ENCODE measurements around the gene MS4A18.
"Not testable (repeated sequence)": the region's sequence is repeated elsewhere in the genome, so short reads cannot be mapped to it uniquely, and the experiment has no call there.

The MS4A18 gene

DNA sequence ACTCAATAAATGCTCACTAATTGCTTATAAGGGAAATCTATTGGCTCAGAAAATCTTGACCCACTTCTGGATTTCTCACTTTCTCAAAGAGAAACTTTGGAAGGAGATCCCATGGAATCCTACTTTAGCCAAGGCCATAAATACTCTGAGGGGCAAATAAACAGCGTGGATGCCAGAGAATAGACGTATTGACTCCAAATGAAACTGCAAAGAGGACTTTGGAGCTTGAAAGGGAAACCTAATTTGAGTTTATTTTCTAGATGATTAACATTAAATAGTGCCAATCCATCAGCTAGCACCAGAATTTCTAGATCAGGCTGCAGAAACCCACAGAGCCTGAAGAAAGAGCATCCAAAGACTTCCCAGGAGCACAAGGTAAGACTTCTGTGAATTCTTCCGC is at the start of gene MS4A18:
TSS of gene MS4A18 (plus strand) at position 301 of the 400 bp plus-strand sequence.
- DNase-seq (ENCODE audit: low read depth, low spot score): no peak

- not testable (repeated sequence) for DNase-seq (ENCODE audit: low read depth, low spot score)
Measured at GRCh38 chr11:60678231-60678630, 46.3 kb upstream of the MS4A18 start.

DNA sequence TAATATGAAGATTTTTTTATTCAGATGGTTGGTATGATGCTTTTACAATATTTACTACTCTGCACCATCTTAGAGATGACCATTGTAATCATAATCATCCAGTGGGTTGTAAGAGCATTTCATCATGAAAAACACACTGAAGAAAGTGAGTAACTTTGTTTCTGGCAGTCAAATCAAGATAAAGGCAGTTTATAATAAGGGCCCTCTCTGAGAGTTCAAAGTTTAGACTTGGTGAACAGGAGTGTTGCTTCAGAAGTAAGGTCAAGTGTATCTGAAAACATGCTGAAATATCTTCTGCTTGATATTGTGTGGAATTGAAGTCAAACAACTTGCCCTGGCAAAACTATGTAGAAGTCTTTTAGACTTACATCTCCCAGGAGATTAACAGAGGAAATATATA is 44.6 kb upstream of the MS4A18 start:
- no peak for DNase-seq (ENCODE audit: low read depth, low spot score)

- no peak for DNase-seq (ENCODE audit: low read depth, low spot score)
Measured at GRCh38 chr11:60680455-60681119, 43.9 kb upstream of the MS4A18 start.

DNA sequence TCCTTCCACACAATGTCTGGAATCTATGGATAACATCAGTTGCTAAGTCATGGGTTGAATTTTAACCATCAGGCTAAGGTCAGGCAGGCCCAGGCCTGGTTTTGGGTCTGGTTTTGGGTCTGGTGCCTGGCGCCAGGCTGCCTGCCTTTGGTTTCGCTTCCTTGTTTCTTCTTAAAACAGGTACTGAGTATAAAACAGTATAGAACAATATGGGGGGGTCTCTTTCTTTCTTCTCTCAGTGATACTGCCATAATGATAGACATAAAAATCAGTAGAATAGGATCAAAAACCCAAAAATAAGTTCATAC is 40.0 kb upstream of the MS4A18 start:
- DNase-seq (ENCODE audit: low read depth, low spot score): not testable (repeated sequence)

GRCh38 chr11:60691661-60692060 is 32.9 kb upstream of the MS4A18 start:
- DNase-seq (ENCODE audit: low read depth, low spot score): no peak

DNA sequence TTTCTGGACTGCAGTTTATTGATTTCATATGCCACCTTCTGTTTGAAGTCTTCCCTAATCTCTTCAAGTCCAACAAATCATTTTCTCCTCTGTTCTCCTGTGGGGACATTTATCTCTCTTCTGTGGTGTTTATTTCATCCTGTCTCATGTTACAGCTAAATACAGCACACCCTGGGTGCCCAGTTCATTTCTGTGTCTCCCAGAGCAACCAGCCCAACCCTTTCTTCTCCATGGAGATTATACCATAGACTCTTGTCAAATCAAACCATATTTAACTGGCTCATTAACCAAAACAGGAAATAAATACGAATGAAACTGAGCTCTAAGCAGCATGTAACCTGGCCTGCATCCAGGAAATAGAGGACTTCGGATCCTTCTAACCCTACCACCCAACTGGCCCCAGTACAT is 25.2 kb upstream of the MS4A18 start, which contains the start of gene MS4A8:
TSS of gene MS4A8 (plus strand) at position 329 of the 408 bp plus-strand sequence. CDS start 1,249 bp downstream, outside the sequence.
- no peak for DNase-seq (ENCODE audit: low read depth, low spot score)

- DNase-seq (ENCODE audit: low read depth, low spot score): no peak
Measured at GRCh38 chr11:60699936-60700335, 24.6 kb upstream of the MS4A18 start.

GRCh38 chr11:60700689-60701468 is 23.6 kb upstream of the MS4A18 start:
- DNase-seq (ENCODE audit: low read depth, low spot score): peak; percentile 15

GRCh38 chr11:60701469-60701818 is 23.1 kb upstream of the MS4A18 start:
- DNase-seq (ENCODE audit: low read depth, low spot score): no peak

DNA sequence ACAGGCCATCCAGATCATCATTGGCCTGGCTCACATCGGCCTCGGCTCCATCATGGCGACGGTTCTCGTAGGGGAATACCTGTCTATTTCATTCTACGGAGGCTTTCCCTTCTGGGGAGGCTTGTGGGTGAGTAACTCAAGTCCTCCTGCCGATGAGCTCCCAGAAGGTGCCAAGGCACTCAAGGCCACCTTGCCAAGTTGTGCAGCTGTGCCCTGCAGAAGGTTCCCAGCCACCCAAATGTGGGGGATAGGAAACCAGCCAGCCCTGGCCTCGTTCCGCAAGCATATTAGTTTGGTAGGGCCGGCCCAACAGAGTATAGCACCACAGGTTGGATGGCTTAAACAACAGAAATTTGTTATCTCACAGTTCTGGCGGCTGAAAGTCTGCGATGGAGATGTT is 21.1 kb upstream of the MS4A18 start:
- no peak for DNase-seq (ENCODE audit: low read depth, low spot score)

DNA sequence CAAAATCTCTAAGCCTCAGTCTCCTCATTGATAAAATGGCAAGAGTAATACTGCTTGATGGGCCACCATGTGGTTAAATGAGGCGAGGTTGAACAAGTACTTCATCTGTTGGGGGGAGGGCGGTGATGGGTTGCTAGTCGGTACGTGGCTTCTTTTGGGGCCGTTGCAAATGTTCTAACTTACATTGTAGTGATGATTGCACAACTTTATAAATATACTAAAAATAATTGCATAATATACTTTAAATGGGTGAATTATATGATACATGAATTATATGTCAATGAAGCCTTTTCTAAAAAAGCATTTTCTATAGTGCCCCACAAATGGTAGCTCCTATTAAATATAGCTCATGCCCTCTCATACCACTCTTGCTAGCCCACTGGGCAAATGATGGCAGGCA is 18.6 kb upstream of the MS4A18 start:
- no peak for DNase-seq (ENCODE audit: low read depth, low spot score)

- DNase-seq (ENCODE audit: low read depth, low spot score): no peak
Measured at GRCh38 chr11:60706931-60707330, 17.6 kb upstream of the MS4A18 start.

DNA sequence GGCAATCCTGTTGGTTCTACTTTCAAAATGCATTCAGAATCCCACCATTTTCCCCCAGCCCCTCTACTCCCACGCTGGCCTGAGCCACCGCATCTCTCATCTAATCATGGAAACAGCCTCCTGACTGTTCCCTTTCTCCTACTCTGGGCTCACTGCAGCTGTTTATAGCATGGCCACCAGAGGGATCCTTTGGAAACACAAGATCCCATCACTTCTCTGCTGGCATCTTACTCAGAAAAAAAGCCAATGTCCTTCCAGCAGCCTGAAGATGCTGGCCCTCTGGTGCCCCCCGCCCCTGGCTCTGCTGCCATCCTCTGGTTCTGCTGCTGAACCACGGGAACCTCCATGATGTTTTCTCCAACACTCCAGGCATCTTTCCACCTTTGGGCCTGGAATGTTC is 14.0 kb upstream of the MS4A18 start:
- peak; percentile 25 for DNase-seq (ENCODE audit: low read depth, low spot score)

DNA sequence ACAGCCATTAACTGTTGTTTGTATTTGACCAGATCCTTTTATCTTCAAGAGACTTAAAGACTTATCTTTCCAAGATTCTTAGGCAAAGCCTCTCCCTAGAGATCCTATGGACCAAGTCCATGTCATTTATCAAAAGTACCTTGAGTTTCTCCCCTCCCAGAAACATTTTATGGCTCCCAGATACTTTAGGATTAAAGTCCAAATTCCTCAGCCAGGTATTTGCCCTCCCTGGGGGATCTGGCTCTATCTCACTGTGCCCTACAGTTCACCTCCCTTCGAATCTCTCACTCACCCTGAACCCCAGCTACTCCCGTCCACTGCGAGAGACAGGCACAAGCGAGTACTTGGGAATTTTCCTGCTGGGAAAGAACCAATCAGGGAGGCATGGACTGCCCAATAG is 13.2 kb upstream of the MS4A18 start:
- DNase-seq (ENCODE audit: low read depth, low spot score): no peak

DNA sequence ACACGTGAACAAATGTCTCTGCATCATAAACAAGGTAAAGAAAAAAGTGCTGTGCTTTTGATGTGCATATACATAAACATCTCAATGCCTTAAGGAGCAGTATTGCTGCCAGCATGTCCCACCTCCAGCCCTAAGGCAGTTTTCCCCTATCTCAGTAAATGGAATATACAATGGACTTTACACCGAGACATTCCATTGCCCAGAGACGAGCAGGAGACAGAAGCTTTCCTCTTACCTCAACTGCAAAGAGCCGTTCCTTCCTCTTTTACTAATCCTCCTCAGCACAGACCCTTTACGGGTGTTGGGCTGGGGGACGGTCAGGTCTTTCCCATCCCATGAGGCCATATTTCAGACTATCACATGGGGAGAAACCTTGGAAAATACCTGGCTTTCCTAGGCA is 11.1 kb upstream of the MS4A18 start:
- not testable (repeated sequence) for DNase-seq (ENCODE audit: low read depth, low spot score)

- no peak for DNase-seq (ENCODE audit: low read depth, low spot score)
Measured at GRCh38 chr11:60717956-60718355, 6.6 kb upstream of the MS4A18 start.

- no peak for DNase-seq (ENCODE audit: low read depth, low spot score)
Measured at GRCh38 chr11:60718524-60719316, 5.8 kb upstream of the MS4A18 start.

GRCh38 chr11:60719391-60719790 is 5.1 kb upstream of the MS4A18 start:
- no peak for DNase-seq (ENCODE audit: low read depth, low spot score)

GRCh38 chr11:60720460-60720859 is 4.1 kb upstream of the MS4A18 start:
- no peak for DNase-seq (ENCODE audit: low read depth, low spot score)

DNA sequence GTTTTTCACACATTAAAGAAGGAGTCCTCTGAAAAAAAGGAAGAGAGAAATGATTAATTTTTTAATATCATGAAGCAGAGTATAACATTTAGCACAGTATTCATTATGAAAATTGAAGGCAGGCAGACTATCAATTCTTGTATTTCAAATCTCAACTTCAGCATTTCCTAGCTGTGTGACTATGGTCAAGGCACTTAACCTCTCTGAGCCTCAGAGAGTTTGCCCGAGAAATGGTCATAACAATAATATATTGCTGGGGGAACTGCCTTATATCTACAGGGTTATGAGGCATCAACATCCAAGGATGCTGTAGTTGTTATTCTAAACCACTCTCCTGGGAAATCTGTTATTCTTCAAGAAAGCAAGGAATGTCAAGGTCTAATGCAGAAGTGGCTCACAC is 1.1 kb downstream of the MS4A18 start:
- DNase-seq (ENCODE audit: low read depth, low spot score): no peak

GRCh38 chr11:60731586-60731985 is 7.1 kb downstream of the MS4A18 start:
- no peak for DNase-seq (ENCODE audit: low read depth, low spot score)

DNA sequence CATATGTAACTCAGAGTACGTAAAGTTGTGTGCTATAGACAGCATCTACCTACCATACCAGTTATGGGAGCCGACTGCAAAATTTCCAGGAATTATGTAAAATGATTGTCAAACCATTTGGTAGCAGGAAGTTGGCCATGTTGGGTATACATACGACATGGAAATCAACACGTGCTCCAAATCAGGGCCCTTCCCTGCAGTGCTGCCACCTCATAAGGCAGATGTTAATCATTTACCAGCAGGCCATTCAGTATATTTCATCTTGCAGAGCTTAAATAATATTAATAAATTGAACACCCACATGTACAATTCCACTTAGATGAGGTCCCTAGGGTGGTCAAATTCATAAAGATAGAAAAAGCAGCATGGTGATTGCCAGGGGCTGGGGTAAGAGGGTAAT is 9.8 kb downstream of the MS4A18 start:
- DNase-seq (ENCODE audit: low read depth, low spot score): no peak

All from iPS DF 19.7 (cell line).